Adrenal gland (tissue), 5 donors: Measurements from ENCODE around the gene CELA3B.
A peak's percentile ranks its signal among the peaks of the same experiment; 100 is the strongest.

Experiments
- CTCF ChIP-seq, 6 experiments: fragments of 450-650 bp in 4 of 6; fragments of 200-600 bp in 2 of 6; sonication (generic) in 1 of 6; IDR thresholded peaks; 1 replicate in 5 of 6; 2 replicates in 1 of 6; pipeline versions ENCODE4 v1.5.1 to v1.8.0; 2016 to 2021; ENCODE audit warnings: antibody characterized with exemption in 6 of 6, mild to moderate bottlenecking in 2 of 6, moderate library complexity in 1 of 6
- POLR2A ChIP-seq, 2 donors: fragments of 450-650 bp; IDR thresholded peaks; one replicate each; pipeline ENCODE4 v1.6.1; 2017; ENCODE audit warnings: antibody characterized with exemption in 2 of 2, mild to moderate bottlenecking in 2 of 2, moderate library complexity in 1 of 2
- donor health status: DM: no; HTN: no; CAD: no.

- TF ChIP-seq CTCF (IDR thresholded peaks at IDR 0.05) (peak; percentile 90 to 94 (median 92)), POLR2A (IDR thresholded peaks at IDR 0.05) (no peak)
Measured at GRCh38 chr1:21963477-21964217, 13.2 kb upstream of the CELA3B start.
